ENCODE data around the gene EVC2.

EVC2 gene

GRCh38 chr4:5532100-5532499 is 176.3 kb downstream of the EVC2 start:
- H3K27me3 ChIP-seq (ENCODE audit: control insufficient read depth, insufficient read depth, low read length) = no peaks in the 10 kb centered on the region
- no peaks in the 10 kb centered on the region for H3K9me3 ChIP-seq (ENCODE audit: control insufficient read depth, low read length)
- no peaks in the 10 kb centered on the region for H3K4me1 ChIP-seq (ENCODE audit: control insufficient read depth, insufficient read depth, low read length)
- H3K9ac ChIP-seq (ENCODE audit: low read length) = no peak overlapping the region
- no peaks in the 10 kb centered on the region for H3K36me3 ChIP-seq (ENCODE audit: control insufficient read depth, insufficient read depth, low read length)
- no peak overlapping the region for H3K4me3 ChIP-seq (ENCODE audit: low read length)

- H3K9me3 ChIP-seq (ENCODE audit: control insufficient read depth, low read length) = no peaks in the 10 kb centered on the region
- H3K4me1 ChIP-seq (ENCODE audit: control insufficient read depth, insufficient read depth, low read length) = no peaks in the 10 kb centered on the region
- no peak overlapping the region for H3K4me3 ChIP-seq (ENCODE audit: low read length)
- H3K9ac ChIP-seq (ENCODE audit: low read length) = no peak overlapping the region
- H3K27me3 ChIP-seq (ENCODE audit: control insufficient read depth, insufficient read depth, low read length) = no peaks in the 10 kb centered on the region
- no peaks in the 10 kb centered on the region for H3K36me3 ChIP-seq (ENCODE audit: control insufficient read depth, insufficient read depth, low read length)
Observed at GRCh38 chr4:5528031-5528436, 180.3 kb downstream of the EVC2 start.

GRCh38 chr4:5527211-5527610 is 181.1 kb downstream of the EVC2 start:
- H3K9ac ChIP-seq (ENCODE audit: low read length) = no peak overlapping the region
- no peak overlapping the region for H3K4me3 ChIP-seq (ENCODE audit: low read length)
- H3K36me3 ChIP-seq (ENCODE audit: control insufficient read depth, insufficient read depth, low read length) = no peaks in the 10 kb centered on the region
- no peaks in the 10 kb centered on the region for H3K27me3 ChIP-seq (ENCODE audit: control insufficient read depth, insufficient read depth, low read length)
- H3K9me3 ChIP-seq (ENCODE audit: control insufficient read depth, low read length) = no peaks in the 10 kb centered on the region
- H3K4me1 ChIP-seq (ENCODE audit: control insufficient read depth, insufficient read depth, low read length) = no peaks in the 10 kb centered on the region

GRCh38 chr4:5526080-5526846 is 182.1 kb downstream of the EVC2 start:
- Histone ChIP-seq H3K27me3 (ENCODE audit: control insufficient read depth, insufficient read depth, low read length) (no peaks in the 10 kb centered on the region), H3K9ac (ENCODE audit: low read length) (no peak overlapping the region), H3K4me1 (ENCODE audit: control insufficient read depth, insufficient read depth, low read length) (no peaks in the 10 kb centered on the region), H3K36me3 (ENCODE audit: control insufficient read depth, insufficient read depth, low read length) (no peaks in the 10 kb centered on the region), H3K9me3 (ENCODE audit: control insufficient read depth, low read length) (no peaks in the 10 kb centered on the region), H3K4me3 (ENCODE audit: low read length) (no peak overlapping the region)

DNA sequence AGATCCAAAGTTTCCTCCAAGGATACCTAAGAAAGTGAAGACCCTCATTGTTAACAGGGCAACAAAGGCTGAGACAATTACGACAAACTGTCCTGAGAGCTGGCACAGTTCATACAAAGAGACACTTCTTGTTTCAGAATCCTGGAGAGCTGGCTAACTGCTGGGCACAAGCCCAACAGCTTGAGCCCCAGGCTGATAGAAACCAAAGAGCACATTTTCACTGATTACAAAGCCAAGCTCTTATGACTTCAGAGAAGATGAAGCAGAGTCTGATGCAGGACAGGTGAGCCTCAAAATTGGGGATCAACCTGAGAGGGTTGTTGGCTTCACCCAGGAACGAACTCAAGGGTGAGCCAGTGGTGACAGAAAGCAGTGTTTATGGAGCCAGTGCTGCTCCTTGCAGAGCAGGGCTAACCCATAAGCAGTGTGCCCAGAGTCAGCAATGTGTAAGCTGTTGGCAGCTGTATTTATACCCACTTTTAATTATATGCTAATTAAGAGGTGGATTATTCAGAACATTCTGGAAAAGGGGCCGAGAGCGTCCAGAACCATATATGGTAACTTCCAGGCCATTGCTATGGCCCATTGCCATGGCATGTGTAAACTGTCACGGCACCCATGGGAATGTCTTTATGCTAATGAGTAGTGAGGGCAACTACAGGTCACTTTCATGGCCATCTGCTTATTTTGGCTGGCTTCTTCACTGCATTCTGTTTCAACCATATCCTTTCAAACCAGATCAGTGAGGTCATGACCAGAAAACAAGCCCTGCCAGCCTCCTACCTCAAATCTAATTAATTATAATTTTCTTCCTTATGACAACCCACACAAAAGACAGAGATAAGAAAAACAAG is 183.7 kb downstream of the EVC2 start:
- Histone ChIP-seq H3K27me3 (ENCODE audit: control insufficient read depth, insufficient read depth, low read length) (no peaks in the 10 kb centered on the region), H3K9me3 (ENCODE audit: control insufficient read depth, low read length) (no peaks in the 10 kb centered on the region), H3K4me3 (ENCODE audit: low read length) (no peak overlapping the region), H3K36me3 (ENCODE audit: control insufficient read depth, insufficient read depth, low read length) (no peaks in the 10 kb centered on the region), H3K4me1 (ENCODE audit: control insufficient read depth, insufficient read depth, low read length) (no peaks in the 10 kb centered on the region), H3K9ac (ENCODE audit: low read length) (no peak overlapping the region)

DNA sequence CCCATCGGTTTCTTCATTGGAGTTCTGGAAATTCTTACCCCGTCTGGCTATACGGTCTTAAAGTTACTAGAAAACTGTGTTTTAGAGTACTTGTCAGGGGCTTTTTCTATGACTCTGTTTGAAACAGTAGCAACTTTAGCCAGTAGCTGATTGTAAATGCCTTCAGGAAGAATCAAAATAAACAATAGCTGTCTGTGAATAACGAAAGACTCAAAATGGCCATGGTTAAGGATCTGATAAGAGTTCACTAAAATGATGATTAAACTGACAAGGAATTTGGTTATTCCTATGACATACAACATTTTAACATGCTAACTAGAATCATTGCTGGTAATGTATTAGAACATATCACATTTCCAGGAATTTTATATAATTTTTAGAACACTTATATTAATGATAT is 191.0 kb downstream of the EVC2 start:
- no peak overlapping the region for H3K9ac ChIP-seq (ENCODE audit: low read length)
- H3K36me3 ChIP-seq (ENCODE audit: control insufficient read depth, insufficient read depth, low read length) = no peaks in the 10 kb centered on the region
- no peak overlapping the region for H3K4me3 ChIP-seq (ENCODE audit: low read length)
- H3K9me3 ChIP-seq (ENCODE audit: control insufficient read depth, low read length) = no peaks in the 10 kb centered on the region
- no peaks in the 10 kb centered on the region for H3K27me3 ChIP-seq (ENCODE audit: control insufficient read depth, insufficient read depth, low read length)
- no peaks in the 10 kb centered on the region for H3K4me1 ChIP-seq (ENCODE audit: control insufficient read depth, insufficient read depth, low read length)

- Histone ChIP-seq H3K4me1 (ENCODE audit: control insufficient read depth, insufficient read depth, low read length) (no peaks in the 10 kb centered on the region), H3K9ac (ENCODE audit: low read length) (no peak overlapping the region), H3K4me3 (ENCODE audit: low read length) (no peak overlapping the region), H3K27me3 (ENCODE audit: control insufficient read depth, insufficient read depth, low read length) (no peaks in the 10 kb centered on the region), H3K36me3 (ENCODE audit: control insufficient read depth, insufficient read depth, low read length) (no peaks in the 10 kb centered on the region), H3K9me3 (ENCODE audit: control insufficient read depth, low read length) (no peaks in the 10 kb centered on the region)
Observed at GRCh38 chr4:5515646-5516045, 192.7 kb downstream of the EVC2 start.
